H9 (cell line): ENCODE data around the gene TMEM140. TPM values are rescaled to one million over a fixed set of nuclear protein-coding genes. Genes with fewer than 3 reads are reported as not detected.

Experiments used
- DNase-seq: peaks from one replicate; pipeline ENCODE4 v3.0.0-alpha.2; 2017
- H2AFZ ChIP-seq: one replicate; pipeline ENCODE4 v1.6.1; 2013; ENCODE audit warnings: mild to moderate bottlenecking, low read length, control low read depth, moderate library complexity
- H2AK5ac ChIP-seq: 2 replicates; pipeline ENCODE4 v1.6.1; 2013; ENCODE audit warnings: low read length, control low read depth, mixed read lengths; ENCODE audit not compliant: insufficient read length
- H2BK120ac ChIP-seq: one replicate; pipeline ENCODE4 v1.6.1; 2013; ENCODE audit warnings: low read depth, mild to moderate bottlenecking, low read length, control low read depth, inconsistent platforms; ENCODE audit not compliant: poor library complexity, severe bottlenecking
- H2BK12ac ChIP-seq: 2 replicates; pipeline ENCODE4 v1.6.1; 2013; ENCODE audit warnings: low read length, control low read depth, mixed read lengths, low read depth; ENCODE audit not compliant: insufficient read length
- H2BK15ac ChIP-seq: 2 replicates; pipeline ENCODE4 v1.6.1; 2013; ENCODE audit warnings: low read depth, low read length, control low read depth
- H2BK20ac ChIP-seq: one replicate; pipeline ENCODE4 v1.6.1; 2013; ENCODE audit warnings: low read depth, mild to moderate bottlenecking, low read length, control low read depth, inconsistent platforms; ENCODE audit not compliant: poor library complexity, severe bottlenecking
- H2BK5ac ChIP-seq: 2 replicates; pipeline ENCODE4 v1.6.1; 2013; ENCODE audit warnings: low read length, control low read depth, mixed read lengths; ENCODE audit not compliant: insufficient read length
- H3K14ac ChIP-seq: 2 replicates; pipeline ENCODE4 v1.6.1; 2013; ENCODE audit warnings: low read length, control low read depth; ENCODE audit not compliant: insufficient read depth
- H3K18ac ChIP-seq: 2 replicates; pipeline ENCODE4 v1.6.1; 2013; ENCODE audit warnings: low read depth, mild to moderate bottlenecking, mixed read lengths, low read length, control low read depth; ENCODE audit not compliant: insufficient read length
- H3K23ac ChIP-seq: 2 replicates; pipeline ENCODE4 v1.6.1; 2013; ENCODE audit warnings: low read length, control low read depth, mixed read lengths, low read depth; ENCODE audit not compliant: insufficient read length
- H3K23me2 ChIP-seq: 2 replicates; pipeline ENCODE4 v1.6.1; 2013; ENCODE audit warnings: low read depth, mild to moderate bottlenecking, mixed read lengths, low read length, control low read depth; ENCODE audit not compliant: insufficient read length, poor library complexity, severe bottlenecking
- H3K27ac ChIP-seq: 2 replicates; pipeline ENCODE4 v1.5.1; 2013; ENCODE audit warnings: low read length, control low read depth, mixed read lengths, low read depth; ENCODE audit not compliant: insufficient read length
- H3K27me3 ChIP-seq: 2 replicates; pipeline ENCODE4 v1.6.1; 2013; ENCODE audit warnings: low read length, control low read depth, inconsistent platforms; ENCODE audit not compliant: insufficient read depth
- H3K4ac ChIP-seq: 2 replicates; pipeline ENCODE4 v1.6.1; 2013; ENCODE audit warnings: low read depth, mild to moderate bottlenecking, control low read depth, inconsistent platforms, low read length, moderate library complexity
- H3K4me1 ChIP-seq: 2 replicates; pipeline ENCODE4 v1.6.1; 2013; ENCODE audit warnings: low read length, control low read depth, inconsistent platforms; ENCODE audit not compliant: insufficient read depth
- H3K4me2 ChIP-seq: 2 replicates; pipeline ENCODE4 v1.6.1; 2013; ENCODE audit warnings: low read length, control low read depth, mixed read lengths; ENCODE audit not compliant: insufficient read length, insufficient read depth
- H3K56ac ChIP-seq: 2 replicates; pipeline ENCODE4 v1.6.1; 2013; ENCODE audit warnings: low read depth, mild to moderate bottlenecking, mixed read lengths, low read length, control low read depth; ENCODE audit not compliant: insufficient read length
- H3K79me1 ChIP-seq: 2 replicates; pipeline ENCODE4 v1.6.1; 2013; ENCODE audit warnings: low read depth, mild to moderate bottlenecking, moderate library complexity, low read length, control low read depth, inconsistent platforms; ENCODE audit not compliant: insufficient read depth, poor library complexity, severe bottlenecking
- H3K79me2 ChIP-seq: 2 replicates; pipeline ENCODE4 v1.6.1; 2013; ENCODE audit warnings: low read length, control low read depth, inconsistent platforms; ENCODE audit not compliant: insufficient read depth
- H3K9ac ChIP-seq: 2 replicates; pipeline ENCODE4 v1.6.1; 2013; ENCODE audit warnings: low read length, control low read depth, mixed read lengths; ENCODE audit not compliant: insufficient read length; ENCODE audit errors: extremely low read depth
- H3K9me3 ChIP-seq: one replicate; pipeline ENCODE4 v1.6.1; 2013; ENCODE audit warnings: low read depth, low read length, inconsistent platforms; ENCODE audit not compliant: control insufficient read depth
- H3T11ph ChIP-seq: one replicate; pipeline ENCODE4 v1.6.1; 2013; ENCODE audit warnings: mild to moderate bottlenecking, low read length, control low read depth, inconsistent platforms
- H4K20me1 ChIP-seq: one replicate; pipeline ENCODE4 v1.6.1; 2013; ENCODE audit not compliant: control insufficient read depth, insufficient read length, insufficient read depth
- H4K5ac ChIP-seq: 2 replicates; pipeline ENCODE4 v1.6.1; 2013; ENCODE audit warnings: low read depth, mild to moderate bottlenecking, mixed read lengths, low read length, control low read depth; ENCODE audit not compliant: insufficient read length
- H4K8ac ChIP-seq: replicated peaks from 2 replicates; pipeline ENCODE4 v1.6.1; 2013; ENCODE audit warnings: low read length, control low read depth, mixed read lengths, low read depth; ENCODE audit not compliant: insufficient read length
- H4K91ac ChIP-seq: 2 replicates; pipeline ENCODE4 v1.6.1; 2013; ENCODE audit warnings: low read depth, mild to moderate bottlenecking, moderate library complexity, mixed read lengths, low read length, control low read depth; ENCODE audit not compliant: insufficient read length
- H3K27ac Mint-ChIP-seq, 3 experiments: 2 replicates in 2 of 3; 3 replicates in 1 of 3; pipeline ENCODE4 v1.8.0; 2020 to 2021; ENCODE audit warnings: mixed read lengths in 3 of 3, mild to moderate bottlenecking in 1 of 3, moderate library complexity in 1 of 3
- H3K27me3 Mint-ChIP-seq: 2 replicates; pipeline ENCODE4 v1.8.0; 2021; ENCODE audit warnings: low read depth, mild to moderate bottlenecking, moderate library complexity, mixed read lengths
- H3K36me3 Mint-ChIP-seq, 3 experiments: 2 replicates in 2 of 3; 3 replicates in 1 of 3; pipeline ENCODE4 v1.8.0; 2020 to 2021; ENCODE audit warnings: low read depth in 3 of 3, mixed read lengths in 3 of 3; ENCODE audit not compliant: insufficient read depth in 1 of 3
- H3K4me1 Mint-ChIP-seq, 2 experiments: 2 replicates each; pipeline ENCODE4 v1.8.0; 2020; ENCODE audit warnings: mixed read lengths in 2 of 2
- H3K4me3 Mint-ChIP-seq, 2 experiments: 2 replicates in 1 of 2; 3 replicates in 1 of 2; pipeline ENCODE4 v1.8.0; 2020 to 2021; ENCODE audit warnings: mild to moderate bottlenecking in 2 of 2, mixed read lengths in 2 of 2, moderate library complexity in 1 of 2
- H3K9me3 Mint-ChIP-seq, 2 experiments: 2 replicates in 1 of 2; 3 replicates in 1 of 2; pipeline ENCODE4 v1.8.0; 2020; ENCODE audit warnings: mild to moderate bottlenecking in 2 of 2, mixed read lengths in 2 of 2, moderate library complexity in 1 of 2
- WGBS: extraction: QIAGEN DNeasy Blood & Tissue Kit; methylation state at CpG from one replicate; pipeline ENCODE4 v1.1.7; 2013; ENCODE audit warnings: missing lambda C conversion rate, low lambda C conversion rate, mixed read lengths; ENCODE audit not compliant: insufficient read length; ENCODE audit errors: extremely low coverage; 5-methylcytosine and 5-hydroxymethylcytosine counted together
- total RNA-seq: library from RNA; stranded (reverse); gene quantifications from 2 replicates; pipeline ENCODE4 v1.2.1, GENCODE V29; 2021
- TF ChIP-seq, protein P1 (sequence below): fragments of 200-600 bp; sonication (generic); conservative IDR thresholded peaks from 3 replicates; pipeline ENCODE4 v1.8.0; 2021; ENCODE audit warnings: antibody characterized with exemption, mild to moderate bottlenecking

Gene TMEM140
- total RNA-seq, 1 experiment from 2014 or later, result not detected

DNA sequence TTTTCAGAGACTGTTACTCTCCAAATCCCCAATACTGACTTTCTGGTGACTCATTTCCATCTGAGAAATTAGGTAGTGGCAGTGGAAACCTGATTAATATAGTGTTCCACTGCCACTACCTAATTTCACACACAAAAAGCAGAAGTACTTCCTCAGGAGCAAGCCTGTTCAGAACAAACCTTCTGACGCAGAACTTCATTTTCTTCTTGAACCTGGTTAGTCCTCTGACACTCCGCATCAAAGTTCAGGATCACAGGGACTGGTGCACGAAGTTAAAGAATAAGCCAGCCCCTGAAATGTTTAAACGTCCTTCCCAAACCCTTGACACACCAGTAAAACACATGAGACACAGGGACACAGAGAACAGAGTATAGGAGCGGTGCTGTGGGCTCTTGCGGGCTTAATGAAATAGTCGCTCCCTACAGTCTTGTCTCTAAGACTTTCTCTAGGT is 59.1 kb downstream of the TMEM140 start:
- peaks cover 8% of the 10 kb centered on the region for H3K23me2 ChIP-seq
- H3K79me2 ChIP-seq, result no peaks in the 10 kb centered on the region
- H4K91ac ChIP-seq, result no peak overlapping the region
- H3T11ph ChIP-seq, result no peak overlapping the region
- no peak overlapping the region for H2BK20ac ChIP-seq
- H3K9me3 ChIP-seq, result no peaks in the 10 kb centered on the region
- H3K27me3 Mint-ChIP-seq, result peaks cover 10% of the 10 kb centered on the region
- H4K8ac ChIP-seq, result no peak overlapping the region
- no peak overlapping the region for H3K56ac ChIP-seq
- peaks cover 3 to 16% of the 10 kb centered on the region in 2 experiments; a peak in 2 of 4 replicates for H3K4me1 Mint-ChIP-seq
- no peak overlapping the region for H3K9ac ChIP-seq
- H2BK120ac ChIP-seq, result no peak overlapping the region
- no peak overlapping the region for H2AK5ac ChIP-seq
- no peaks in the 10 kb centered on the region for H4K20me1 ChIP-seq
- H3K9me3 Mint-ChIP-seq, result no peaks in the 10 kb centered on the region
- no peak overlapping the region for H3K18ac ChIP-seq
- H2AFZ ChIP-seq, result no peak overlapping the region
- H3K27me3 ChIP-seq, result no peaks in the 10 kb centered on the region
- no peak overlapping the region for H3K23ac ChIP-seq
- H2BK5ac ChIP-seq, result no peak overlapping the region
- no peak overlapping the region for H3K4ac ChIP-seq
- H3K4me2 ChIP-seq, result no peak overlapping the region
- no peak overlapping the region for H2BK12ac ChIP-seq
- 0 out of 2 replicates have a peak, but pooled peaks cover 2% of the 10 kb centered on the region for H3K4me1 ChIP-seq
- TF ChIP-seq, protein P1, sequence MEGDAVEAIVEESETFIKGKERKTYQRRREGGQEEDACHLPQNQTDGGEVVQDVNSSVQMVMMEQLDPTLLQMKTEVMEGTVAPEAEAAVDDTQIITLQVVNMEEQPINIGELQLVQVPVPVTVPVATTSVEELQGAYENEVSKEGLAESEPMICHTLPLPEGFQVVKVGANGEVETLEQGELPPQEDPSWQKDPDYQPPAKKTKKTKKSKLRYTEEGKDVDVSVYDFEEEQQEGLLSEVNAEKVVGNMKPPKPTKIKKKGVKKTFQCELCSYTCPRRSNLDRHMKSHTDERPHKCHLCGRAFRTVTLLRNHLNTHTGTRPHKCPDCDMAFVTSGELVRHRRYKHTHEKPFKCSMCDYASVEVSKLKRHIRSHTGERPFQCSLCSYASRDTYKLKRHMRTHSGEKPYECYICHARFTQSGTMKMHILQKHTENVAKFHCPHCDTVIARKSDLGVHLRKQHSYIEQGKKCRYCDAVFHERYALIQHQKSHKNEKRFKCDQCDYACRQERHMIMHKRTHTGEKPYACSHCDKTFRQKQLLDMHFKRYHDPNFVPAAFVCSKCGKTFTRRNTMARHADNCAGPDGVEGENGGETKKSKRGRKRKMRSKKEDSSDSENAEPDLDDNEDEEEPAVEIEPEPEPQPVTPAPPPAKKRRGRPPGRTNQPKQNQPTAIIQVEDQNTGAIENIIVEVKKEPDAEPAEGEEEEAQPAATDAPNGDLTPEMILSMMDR, result no peak
- H2BK15ac ChIP-seq, result no peak overlapping the region
- no CpG with 5 or more reads among the region's 7 CpGs for WGBS
- no peak overlapping the region for H3K27ac ChIP-seq
- H3K4me3 Mint-ChIP-seq, result no peak overlapping the region
- no peak overlapping the region for H4K5ac ChIP-seq
- H3K14ac ChIP-seq, result no peak overlapping the region
- peak overlapping the region in 1 of 3 experiments; percentile 59; a peak in 1 of 7 replicates for H3K27ac Mint-ChIP-seq
- no peak for DNase-seq
- peaks cover 0 to 17% (median 8%) of the 10 kb centered on the region in 3 experiments; a peak in 6 of 7 replicates for H3K36me3 Mint-ChIP-seq
- no peaks in the 10 kb centered on the region for H3K79me1 ChIP-seq
